Transverse colon (tissue), 4 donors: Measurements from ENCODE around the gene EZR. TPM values are rescaled to one million over a fixed set of nuclear protein-coding genes. Genes with fewer than 3 reads are reported as not detected.
A peak's percentile ranks its signal among the peaks of the same experiment; 100 is the strongest.

Experiments
- DNase-seq: peaks from one replicate; pipeline ENCODE4 v3.0.0-alpha.2; 2019
- H3K27ac ChIP-seq, 4 donors: fragments of 200-600 bp; sonication (generic); 2 replicates each; pipeline ENCODE4 v1.5.1; 2016 to 2018; ENCODE audit warnings: inconsistent platforms in 4 of 4
- H3K27me3 ChIP-seq: fragments of 200-600 bp; sonication (generic); 2 replicates; pipeline ENCODE4 v1.5.1; 2017; ENCODE audit warnings: inconsistent platforms
- H3K36me3 ChIP-seq, 4 donors: fragments of 200-600 bp; sonication (generic); 2 replicates each; pipeline ENCODE4 v1.5.1; 2017 to 2019; ENCODE audit warnings: inconsistent platforms in 4 of 4
- H3K4me1 ChIP-seq, 4 donors: fragments of 200-600 bp; sonication (generic); 2 replicates each; pipeline ENCODE4 v1.5.1; 2017 to 2020; ENCODE audit warnings: inconsistent platforms in 4 of 4
- H3K4me3 ChIP-seq, 4 donors: fragments of 200-600 bp; sonication (generic); 1 replicate in 1 of 4; 2 replicates in 3 of 4; pipeline versions ENCODE4 v1.5.1 to v1.6.1; 2017 to 2019; ENCODE audit warnings: inconsistent platforms in 4 of 4
- H3K9me3 ChIP-seq, 2 donors: fragments of 200-600 bp; sonication (generic); 2 replicates each; pipeline ENCODE4 v1.5.1; 2017 to 2019; ENCODE audit warnings: inconsistent platforms in 2 of 2
- CTCF ChIP-seq, 5 experiments: fragments of 200-600 bp in 3 of 5; fragments of 450-650 bp in 2 of 5; sonication (generic) in 3 of 5; IDR thresholded peaks; 1 replicate in 2 of 5; 2 replicates in 3 of 5; pipeline ENCODE4 v1.5.1; 2016 to 2017; ENCODE audit warnings: antibody characterized with exemption in 5 of 5, inconsistent platforms in 3 of 5, mild to moderate bottlenecking in 2 of 5, moderate library complexity in 1 of 5
- EP300 ChIP-seq: sonication (generic); formaldehyde crosslinking; IDR thresholded peaks from one replicate; pipeline ENCODE4 v1.6.1; 2017; ENCODE audit warnings: antibody characterized with exemption, low read depth
- POLR2A ChIP-seq: fragments of 450-650 bp; IDR thresholded peaks from one replicate; pipeline ENCODE4 v1.6.1; 2016; ENCODE audit warnings: antibody characterized with exemption, mild to moderate bottlenecking, moderate library complexity
- POLR2AphosphoS5 ChIP-seq, 3 donors: sonication (generic); formaldehyde crosslinking; IDR thresholded peaks; one replicate each; pipeline ENCODE4 v1.6.1; 2016; ENCODE audit warnings: antibody characterized with exemption in 3 of 3
- WGBS, 2 donors: methylation state at CpG; one replicate each; pipeline ENCODE4 v1.1.5; 2018; ENCODE audit warnings: low coverage in 1 of 2; 5-methylcytosine and 5-hydroxymethylcytosine counted together
- in situ Hi-C, 4 donors: fragments of 200-750 bp; cut with MboI; loops; one replicate each; pipeline versions ENCODE4 v1.15.0 to v1.15.1; 2017; ENCODE audit warnings: low sequenced_read_pairs in 3 of 4, low pct_ligation_motif_present in 1 of 4, low pct_unique_long_range_greater_than_20kb in 1 of 4
- intact Hi-C: fragments of 100-400 bp; cut with DNase I; formaldehyde crosslinking; loops from one replicate; pipeline ENCODE4 v1.15.1; 2023; ENCODE audit warnings: low total_unique reads
- total RNA-seq, 4 donors: library from RNA; depleted of rRNA; stranded (reverse); fragments of >200 nt; gene quantifications; one replicate each; pipeline ENCODE4 v1.1.0, GENCODE V29; 2016

The EZR gene
- total RNA-seq, 4 donors from 2014 or later: 149 to 430 (median 319) TPM

GRCh38 chr6:158785036-158785435 is 34.1 kb downstream of the EZR start:
- peaks cover 0 to 57% (median 21%) of the 10 kb centered on the region in 4 donors for H3K4me1 ChIP-seq
- H3K27ac ChIP-seq: no peak overlapping the region
- H3K27me3 ChIP-seq: no peaks in the 10 kb centered on the region
- H3K36me3 ChIP-seq: peaks cover 0 to 71% (median 24%) of the 10 kb centered on the region in 4 donors
- in situ Hi-C loops (no loop called here), intact Hi-C loops (no loop called here)
- TF ChIP-seq POLR2AphosphoS5 (IDR thresholded peaks at IDR 0.05): no peak
- no peak for TF ChIP-seq EP300
- no peak for TF ChIP-seq CTCF (IDR thresholded peaks at IDR 0.05)
- TF ChIP-seq POLR2A: no peak
- WGBS, 2 donors: 86 to 90% methylated on average over 4 to 12 of the region's 12 CpGs
- no peak overlapping the region for H3K4me3 ChIP-seq
- H3K9me3 ChIP-seq: no peaks in the 10 kb centered on the region
- DNase-seq: peak; percentile 6

GRCh38 chr6:158784505-158784904 is 34.7 kb downstream of the EZR start:
- WGBS, 2 donors: 86 to 96% methylated on average over 3 to 6 of the region's 6 CpGs
- TF ChIP-seq EP300 (no peak), POLR2AphosphoS5 (IDR thresholded peaks at IDR 0.05) (peak in 1 of 3 donors; percentile 6)
- intact Hi-C loops: no loop called here
- H3K9me3 ChIP-seq: no peaks in the 10 kb centered on the region
- H3K36me3 ChIP-seq: peaks cover 0 to 71% (median 24%) of the 10 kb centered on the region in 4 donors
- in situ Hi-C loops: no loop called here
- peaks cover 0 to 55% (median 21%) of the 10 kb centered on the region in 4 donors for H3K4me1 ChIP-seq
- no peak overlapping the region for H3K4me3 ChIP-seq
- H3K27ac ChIP-seq: no peak overlapping the region
- no peaks in the 10 kb centered on the region for H3K27me3 ChIP-seq
- no peak for DNase-seq

GRCh38 chr6:158783851-158784250 is 35.3 kb downstream of the EZR start:
- TF ChIP-seq POLR2A (no peak), POLR2AphosphoS5 (IDR thresholded peaks at IDR 0.05) (no peak), EP300 (no peak), CTCF (IDR thresholded peaks at IDR 0.05) (no peak)
- H3K27me3 ChIP-seq: no peaks in the 10 kb centered on the region
- in situ Hi-C loops: no loop called here
- intact Hi-C loops: no loop called here
- H3K36me3 ChIP-seq: peaks cover 0 to 71% (median 24%) of the 10 kb centered on the region in 4 donors
- DNase-seq: peak; percentile 4
- H3K4me1 ChIP-seq: peaks cover 0 to 56% (median 21%) of the 10 kb centered on the region in 4 donors
- no peak overlapping the region for H3K4me3 ChIP-seq
- H3K27ac ChIP-seq: no peak overlapping the region
- 79 to 94% methylated on average over 4 to 5 of the region's 5 CpGs for WGBS, 2 donors
- H3K9me3 ChIP-seq: no peaks in the 10 kb centered on the region

GRCh38 chr6:158783167-158783450 is 36.1 kb downstream of the EZR start:
- TF ChIP-seq POLR2A (no peak), EP300 (no peak), CTCF (IDR thresholded peaks at IDR 0.05) (no peak), POLR2AphosphoS5 (IDR thresholded peaks at IDR 0.05) (no peak)
- 85% methylated on average over 4 of the region's 4 CpGs; no CpG with 5 or more reads in 1 of the 2 donors for WGBS, 2 donors
- H3K9me3 ChIP-seq: no peaks in the 10 kb centered on the region
- H3K36me3 ChIP-seq: peaks cover 0 to 67% (median 24%) of the 10 kb centered on the region in 4 donors
- in situ Hi-C loops: no loop called here
- H3K27me3 ChIP-seq: no peaks in the 10 kb centered on the region
- peaks cover 0 to 58% (median 22%) of the 10 kb centered on the region in 4 donors for H3K4me1 ChIP-seq
- no peak overlapping the region for H3K4me3 ChIP-seq
- intact Hi-C loops: no loop called here
- H3K27ac ChIP-seq: peak overlapping the region in 1 of 4 donors; percentile 39
- peak; percentile 9 for DNase-seq
